GM12801 (cell line): Measurements from ENCODE around the gene ZSCAN12.

ENCODE experiments used
- TF ChIP-seq, protein P1 (sequence below): IDR thresholded peaks from one replicate; pipeline ENCODE4 v1.5.1; 2011; ENCODE audit warnings: control low read depth; ENCODE audit not compliant: insufficient read length; ENCODE audit errors: extremely low read depth

ZSCAN12 gene

DNA sequence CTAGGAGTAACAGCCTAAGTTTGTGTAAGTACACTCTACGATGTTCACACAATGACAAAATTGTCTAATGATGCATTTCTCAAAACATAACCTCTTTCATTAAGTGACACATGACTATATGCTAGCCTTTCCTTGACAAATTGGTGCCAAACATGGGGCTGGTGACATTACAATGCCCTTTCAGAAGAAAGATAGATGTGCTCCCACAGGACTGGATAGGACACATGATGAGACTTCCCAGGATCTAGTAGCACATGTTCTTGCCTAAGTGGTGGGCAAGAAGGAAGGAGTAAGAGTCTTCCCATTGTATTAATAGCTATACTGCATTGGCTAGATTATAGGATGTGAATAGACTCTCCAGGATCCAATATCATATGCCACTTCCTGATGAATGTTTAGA lies 28.3 kb downstream of the ZSCAN12 start:
- TF ChIP-seq, protein P1, sequence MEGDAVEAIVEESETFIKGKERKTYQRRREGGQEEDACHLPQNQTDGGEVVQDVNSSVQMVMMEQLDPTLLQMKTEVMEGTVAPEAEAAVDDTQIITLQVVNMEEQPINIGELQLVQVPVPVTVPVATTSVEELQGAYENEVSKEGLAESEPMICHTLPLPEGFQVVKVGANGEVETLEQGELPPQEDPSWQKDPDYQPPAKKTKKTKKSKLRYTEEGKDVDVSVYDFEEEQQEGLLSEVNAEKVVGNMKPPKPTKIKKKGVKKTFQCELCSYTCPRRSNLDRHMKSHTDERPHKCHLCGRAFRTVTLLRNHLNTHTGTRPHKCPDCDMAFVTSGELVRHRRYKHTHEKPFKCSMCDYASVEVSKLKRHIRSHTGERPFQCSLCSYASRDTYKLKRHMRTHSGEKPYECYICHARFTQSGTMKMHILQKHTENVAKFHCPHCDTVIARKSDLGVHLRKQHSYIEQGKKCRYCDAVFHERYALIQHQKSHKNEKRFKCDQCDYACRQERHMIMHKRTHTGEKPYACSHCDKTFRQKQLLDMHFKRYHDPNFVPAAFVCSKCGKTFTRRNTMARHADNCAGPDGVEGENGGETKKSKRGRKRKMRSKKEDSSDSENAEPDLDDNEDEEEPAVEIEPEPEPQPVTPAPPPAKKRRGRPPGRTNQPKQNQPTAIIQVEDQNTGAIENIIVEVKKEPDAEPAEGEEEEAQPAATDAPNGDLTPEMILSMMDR: no peak

DNA sequence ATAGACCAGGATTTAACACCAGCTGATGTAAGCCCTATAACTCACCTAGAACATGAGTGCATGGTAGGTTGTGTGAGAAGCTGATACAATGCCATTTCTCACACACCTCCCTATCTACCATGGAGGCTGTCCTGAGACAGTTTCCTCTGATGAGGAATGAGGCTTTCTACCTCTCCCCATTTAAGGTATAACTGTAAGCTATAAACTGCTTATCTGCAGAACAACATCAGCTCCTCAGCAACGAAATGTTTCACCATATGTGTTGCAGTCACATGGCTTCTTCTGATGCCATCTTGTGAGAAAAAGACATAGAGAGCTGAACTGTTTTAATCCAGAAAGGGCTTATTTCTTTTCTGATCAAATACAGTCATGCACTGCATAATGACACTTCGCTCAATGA lies 29.1 kb downstream of the ZSCAN12 start:
- TF ChIP-seq, protein P1: no peak

DNA sequence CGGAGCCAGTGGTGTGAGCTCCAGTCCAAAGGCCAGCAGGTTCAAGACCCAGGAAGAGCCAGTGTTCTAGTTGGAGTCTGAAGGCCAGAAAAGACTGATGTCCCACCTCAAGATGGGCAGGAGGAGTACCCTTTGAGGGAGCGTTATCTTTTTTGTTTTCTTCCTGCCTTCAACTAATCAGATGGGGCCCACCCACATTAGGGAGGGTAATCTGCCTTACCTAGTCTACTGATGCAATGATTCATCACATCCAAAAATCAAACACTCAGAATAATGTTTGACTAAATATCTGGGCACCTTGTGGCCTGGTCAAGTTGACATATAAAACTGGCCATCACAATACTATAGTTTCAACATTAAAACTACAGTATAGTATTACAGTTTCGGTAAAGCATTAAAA lies 30.1 kb downstream of the ZSCAN12 start:
- TF ChIP-seq, protein P1: no peak

DNA sequence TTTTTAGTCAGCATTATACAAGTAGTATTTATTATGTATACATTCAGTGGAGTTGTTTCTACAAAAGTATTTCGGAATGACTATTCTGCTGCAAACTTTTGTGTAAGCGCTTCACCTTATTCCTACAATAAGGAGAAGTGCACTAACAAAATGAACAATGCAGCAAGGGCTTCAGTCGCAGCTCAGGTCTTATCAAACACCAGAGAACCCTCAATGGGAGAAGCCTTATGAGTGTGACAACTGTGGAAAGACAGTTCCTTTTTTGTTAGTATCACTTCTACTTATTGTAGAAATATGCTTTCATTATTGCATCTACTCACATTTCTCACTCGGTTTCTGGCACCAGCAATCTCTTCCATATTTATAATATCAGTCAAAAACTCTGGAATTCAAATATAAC lies 31.0 kb downstream of the ZSCAN12 start:
- TF ChIP-seq, protein P1: no peak

DNA sequence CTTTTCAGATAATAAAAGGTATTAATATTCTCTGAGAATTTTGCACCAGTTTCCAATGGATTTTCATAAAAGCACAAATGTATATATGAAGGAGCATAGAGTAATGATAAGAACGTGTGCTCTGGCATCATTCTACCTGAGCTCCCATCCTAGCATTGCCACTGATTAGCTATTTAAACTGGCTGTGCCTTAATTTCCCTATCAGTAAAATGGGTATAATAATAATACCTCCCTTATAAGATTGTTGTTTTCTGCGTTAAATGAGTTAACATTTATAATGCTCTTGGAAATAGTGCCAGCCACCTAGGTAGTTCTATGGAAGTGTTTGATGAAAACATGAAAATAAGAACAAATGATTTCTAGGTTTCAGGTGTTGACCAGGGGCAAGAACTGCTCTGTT lies 38.6 kb downstream of the ZSCAN12 start:
- TF ChIP-seq, protein P1: no peak

DNA sequence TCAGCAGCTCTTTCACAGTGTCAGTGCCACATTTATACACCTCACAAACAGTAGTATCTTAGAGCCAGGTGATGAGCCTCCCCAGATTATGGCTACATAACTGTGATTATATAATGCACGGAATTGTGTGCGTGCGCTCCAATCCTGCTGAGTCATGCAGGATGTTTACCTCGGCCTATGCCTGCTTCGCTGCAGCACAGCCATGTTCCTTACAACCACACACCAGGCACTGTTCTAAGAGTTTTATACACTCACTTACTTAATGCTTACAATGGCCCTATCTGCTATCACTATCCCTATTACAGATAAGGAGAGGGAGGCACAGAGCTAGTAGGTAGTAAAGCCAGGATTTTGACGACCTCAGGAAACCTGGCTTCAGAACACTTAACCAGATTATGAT lies 42.5 kb downstream of the ZSCAN12 start:
- TF ChIP-seq, protein P1: no peak

DNA sequence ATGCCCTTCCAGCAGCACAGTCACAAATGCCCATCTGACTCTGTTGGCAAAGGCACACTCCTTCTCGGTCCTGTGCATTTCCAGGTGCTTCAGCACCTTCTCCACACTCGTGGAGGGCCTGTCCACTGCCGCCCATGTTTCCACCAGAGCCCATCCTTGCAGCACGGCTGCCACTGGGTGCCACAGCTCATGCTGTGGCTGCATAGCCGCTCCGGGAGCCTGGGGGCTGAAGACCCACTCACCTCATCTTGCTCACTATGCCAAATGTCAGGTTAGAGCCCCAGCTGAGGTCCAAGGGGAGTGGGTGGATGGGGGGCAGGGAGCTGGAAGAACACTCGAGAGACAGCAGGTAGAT lies 42.9 kb downstream of the ZSCAN12 start:
- TF ChIP-seq, protein P1: no peak
